KMS-11 (cell line): ENCODE results near the gene LDLR.

ENCODE experiments used
- H2AFZ ChIP-seq: fragments of 200-600 bp; sonication (generic); 2 replicates; pipeline ENCODE4 v1.6.1; 2016; ENCODE audit warnings: antibody characterized with exemption, mixed run types, low read depth
- H3K27ac ChIP-seq: fragments of 200-600 bp; sonication (generic); 2 replicates; pipeline ENCODE4 v1.6.1; 2016; ENCODE audit warnings: mild to moderate bottlenecking, mixed run types
- H3K27me3 ChIP-seq: fragments of 200-600 bp; sonication (generic); 2 replicates; pipeline ENCODE4 v1.6.1; 2017; ENCODE audit warnings: mild to moderate bottlenecking, low read depth, mixed run types, moderate library complexity; ENCODE audit not compliant: insufficient read depth
- H3K36me3 ChIP-seq: fragments of 200-600 bp; sonication (generic); 2 replicates; pipeline ENCODE4 v1.6.1; 2017; ENCODE audit warnings: mild to moderate bottlenecking, mixed run types; ENCODE audit not compliant: insufficient read depth
- H3K4me1 ChIP-seq: fragments of 200-600 bp; sonication (generic); 2 replicates; pipeline ENCODE4 v1.6.1; 2016; ENCODE audit warnings: mild to moderate bottlenecking, low read depth, mixed run types; ENCODE audit not compliant: poor library complexity, severe bottlenecking
- H3K4me2 ChIP-seq: fragments of 200-600 bp; sonication (generic); 2 replicates; pipeline ENCODE4 v1.7.0; 2016; ENCODE audit warnings: mild to moderate bottlenecking, mixed run types
- H3K4me3 ChIP-seq: fragments of 200-600 bp; sonication (generic); IDR thresholded peaks from 2 replicates; pipeline ENCODE4 v1.6.1; 2017; ENCODE audit warnings: low read depth, low read length, mixed read lengths; ENCODE audit not compliant: insufficient read depth
- H3K79me2 ChIP-seq: fragments of 200-600 bp; sonication (generic); 2 replicates; pipeline ENCODE4 v1.6.1; 2016; ENCODE audit warnings: low read depth, mixed run types; ENCODE audit not compliant: insufficient read depth
- H3K9ac ChIP-seq: fragments of 200-600 bp; sonication (generic); 2 replicates; pipeline ENCODE4 v1.6.1; 2016; ENCODE audit warnings: mild to moderate bottlenecking, mixed run types
- H4K20me1 ChIP-seq: fragments of 200-600 bp; sonication (generic); 2 replicates; pipeline ENCODE4 v1.6.1; 2016; ENCODE audit warnings: mild to moderate bottlenecking, mixed run types; ENCODE audit not compliant: insufficient read depth
- TF ChIP-seq, protein P1 (sequence below): fragments of 200-600 bp; sonication (generic); conservative IDR thresholded peaks from 2 replicates; pipeline ENCODE4 v1.6.1; 2017; ENCODE audit warnings: low read depth, mild to moderate bottlenecking, antibody characterized with exemption, low read length, moderate library complexity, mixed read lengths

The LDLR gene

DNA sequence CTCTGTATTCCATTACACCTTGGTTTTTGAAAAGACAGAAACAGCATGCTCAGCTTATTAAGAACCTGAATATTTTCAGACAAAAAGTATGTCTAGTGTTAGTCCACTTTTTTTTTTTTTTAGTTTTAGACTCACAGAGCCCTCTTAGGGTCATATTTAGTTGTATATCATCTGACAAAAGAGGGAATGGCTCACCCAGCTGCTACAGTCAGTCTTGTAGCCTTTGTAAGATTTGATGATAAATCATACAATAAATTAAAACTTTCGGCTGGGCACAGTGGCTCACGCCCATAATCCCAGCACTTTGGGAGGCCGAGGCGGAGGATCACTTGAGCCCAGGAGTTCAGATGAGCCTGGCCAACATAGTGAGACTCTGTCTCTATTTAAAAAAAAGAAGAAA, 43.7 kb upstream of the LDLR start:
- Histone ChIP-seq H3K4me1 (peaks cover 31% of the 10 kb centered on the region), H4K20me1 (no peaks in the 10 kb centered on the region), H3K4me2 (no peak overlapping the region), H3K9ac (no peak overlapping the region), H2AFZ (no peak overlapping the region), H3K36me3 (no peaks in the 10 kb centered on the region), H3K4me3 (no peak overlapping the region), H3K79me2 (no peaks in the 10 kb centered on the region), H3K27ac (no peak overlapping the region), H3K27me3 (no peaks in the 10 kb centered on the region)
- TF ChIP-seq, protein P1, sequence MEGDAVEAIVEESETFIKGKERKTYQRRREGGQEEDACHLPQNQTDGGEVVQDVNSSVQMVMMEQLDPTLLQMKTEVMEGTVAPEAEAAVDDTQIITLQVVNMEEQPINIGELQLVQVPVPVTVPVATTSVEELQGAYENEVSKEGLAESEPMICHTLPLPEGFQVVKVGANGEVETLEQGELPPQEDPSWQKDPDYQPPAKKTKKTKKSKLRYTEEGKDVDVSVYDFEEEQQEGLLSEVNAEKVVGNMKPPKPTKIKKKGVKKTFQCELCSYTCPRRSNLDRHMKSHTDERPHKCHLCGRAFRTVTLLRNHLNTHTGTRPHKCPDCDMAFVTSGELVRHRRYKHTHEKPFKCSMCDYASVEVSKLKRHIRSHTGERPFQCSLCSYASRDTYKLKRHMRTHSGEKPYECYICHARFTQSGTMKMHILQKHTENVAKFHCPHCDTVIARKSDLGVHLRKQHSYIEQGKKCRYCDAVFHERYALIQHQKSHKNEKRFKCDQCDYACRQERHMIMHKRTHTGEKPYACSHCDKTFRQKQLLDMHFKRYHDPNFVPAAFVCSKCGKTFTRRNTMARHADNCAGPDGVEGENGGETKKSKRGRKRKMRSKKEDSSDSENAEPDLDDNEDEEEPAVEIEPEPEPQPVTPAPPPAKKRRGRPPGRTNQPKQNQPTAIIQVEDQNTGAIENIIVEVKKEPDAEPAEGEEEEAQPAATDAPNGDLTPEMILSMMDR = no peak

DNA sequence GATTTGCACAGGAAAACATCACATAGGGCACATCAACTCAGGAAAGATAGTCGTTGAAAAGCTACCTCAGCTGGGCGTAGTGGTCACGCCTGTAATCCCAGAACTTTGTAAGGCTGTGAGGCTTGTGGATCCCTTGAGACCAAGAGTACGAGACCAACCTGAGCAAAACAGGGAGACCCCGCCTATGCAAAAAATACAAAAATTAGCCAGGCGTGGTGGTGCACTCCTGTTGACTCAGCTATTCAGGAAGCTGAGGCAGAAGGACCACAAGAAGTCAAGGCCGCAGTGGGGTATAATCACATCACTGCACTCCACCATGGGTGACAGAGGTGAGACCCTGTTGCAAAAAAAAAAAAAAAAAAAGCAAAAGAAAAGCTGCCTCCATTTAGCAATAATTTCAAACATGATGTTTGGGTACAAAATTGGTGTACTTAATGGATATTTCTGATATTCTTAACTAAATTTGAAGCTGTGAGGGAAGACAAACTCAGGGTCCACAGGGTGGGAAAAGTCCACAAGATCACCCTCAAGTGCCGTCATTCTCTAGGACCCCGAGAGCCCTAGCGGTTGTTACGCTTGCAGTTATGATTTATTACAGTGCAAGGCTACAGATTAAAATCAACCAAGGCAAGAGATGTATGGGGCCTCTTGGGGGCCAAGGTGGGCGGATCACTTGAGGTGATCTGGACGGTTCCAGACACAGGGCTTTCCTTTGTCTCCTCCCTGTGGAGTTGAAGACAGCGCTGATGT, 42.5 kb upstream of the LDLR start:
- H3K27me3 ChIP-seq = no peaks in the 10 kb centered on the region
- peaks cover 38% of the 10 kb centered on the region for H3K4me1 ChIP-seq
- H3K79me2 ChIP-seq = no peaks in the 10 kb centered on the region
- no peak overlapping the region for H2AFZ ChIP-seq
- TF ChIP-seq, protein P1 = no peak
- no peak overlapping the region for H3K4me3 ChIP-seq
- no peaks in the 10 kb centered on the region for H4K20me1 ChIP-seq
- H3K27ac ChIP-seq = no peak overlapping the region
- no peaks in the 10 kb centered on the region for H3K36me3 ChIP-seq
- H3K9ac ChIP-seq = no peak overlapping the region
- H3K4me2 ChIP-seq = no peak overlapping the region

DNA sequence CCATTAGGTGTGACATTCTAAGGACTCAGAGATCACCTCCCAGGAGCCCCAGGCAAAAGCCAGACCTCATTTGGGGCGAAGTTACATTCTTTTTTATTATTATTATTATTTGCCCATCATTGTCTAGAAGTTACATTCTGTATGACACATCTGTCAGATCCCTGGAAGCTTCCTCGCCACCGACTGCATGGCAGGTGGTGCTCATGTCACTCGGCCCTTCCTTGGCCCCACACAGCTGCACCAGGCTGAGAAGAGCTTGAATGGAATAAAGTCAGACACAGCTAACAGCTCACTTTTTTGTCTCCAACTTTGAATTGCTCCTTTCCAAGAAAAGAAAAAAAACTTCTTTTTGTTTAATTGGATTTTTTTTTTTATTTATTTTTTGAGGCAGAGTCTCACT, 41.4 kb upstream of the LDLR start:
- Histone ChIP-seq H3K36me3 (no peaks in the 10 kb centered on the region), H3K79me2 (no peaks in the 10 kb centered on the region), H3K27me3 (no peaks in the 10 kb centered on the region), H4K20me1 (no peaks in the 10 kb centered on the region), H3K27ac (0 out of 2 replicates have a peak overlapping the region, but pooled peaks have one; percentile 45), H3K4me1 (peaks cover 38% of the 10 kb centered on the region), H3K4me2 (peak overlapping the region; percentile 86; the same call in 1 of the 2 replicates), H3K4me3 (no peak overlapping the region), H3K9ac (no peak overlapping the region), H2AFZ (no peak overlapping the region)
- TF ChIP-seq, protein P1 = no peak

DNA sequence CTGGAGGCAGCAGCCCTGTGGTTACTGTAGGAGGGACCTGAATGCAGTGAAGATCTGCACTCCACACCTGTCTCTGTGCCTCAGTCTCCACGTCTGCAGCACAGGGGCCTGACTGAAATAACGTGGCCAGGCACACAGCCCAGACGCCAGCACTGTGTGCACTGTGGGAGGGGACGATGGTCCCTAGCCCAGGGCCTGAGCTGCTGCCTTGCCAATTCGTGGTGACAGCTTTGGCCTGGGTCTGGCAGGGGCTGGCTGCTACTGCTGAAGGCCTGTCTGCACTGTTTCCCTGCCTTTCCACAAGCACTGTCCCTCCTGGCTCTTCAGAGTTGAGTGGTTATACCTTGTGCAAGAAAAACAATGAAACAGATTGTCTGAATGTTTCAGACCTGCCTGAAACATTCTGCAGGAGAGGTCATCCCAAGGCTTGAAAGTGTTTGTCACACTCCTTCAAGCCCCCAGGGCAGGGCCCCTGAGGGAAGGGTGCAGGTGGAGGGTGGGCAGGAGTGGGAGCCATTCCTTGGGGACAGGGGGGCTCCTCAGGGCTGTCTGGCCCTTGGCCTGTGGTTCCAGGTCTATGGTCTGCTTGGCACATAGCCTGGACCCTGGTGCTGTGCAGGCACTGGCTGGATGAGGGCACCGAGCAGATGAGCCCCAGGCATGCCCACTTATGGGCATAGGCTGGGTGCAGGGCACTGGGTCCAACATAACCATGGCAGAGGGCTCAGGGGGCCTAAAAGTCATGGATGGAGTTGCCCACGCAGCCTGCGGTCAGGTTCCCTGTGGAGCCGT, 38.7 kb upstream of the LDLR start:
- no peaks in the 10 kb centered on the region for H3K36me3 ChIP-seq
- H3K79me2 ChIP-seq = no peaks in the 10 kb centered on the region
- H4K20me1 ChIP-seq = no peaks in the 10 kb centered on the region
- H3K4me1 ChIP-seq = peaks cover 38% of the 10 kb centered on the region
- H3K4me2 ChIP-seq = peak overlapping the region; percentile 86
- H3K27ac ChIP-seq = no peak overlapping the region
- no peak overlapping the region for H2AFZ ChIP-seq
- TF ChIP-seq, protein P1 = no peak
- no peak overlapping the region for H3K9ac ChIP-seq
- H3K27me3 ChIP-seq = no peaks in the 10 kb centered on the region
- no peak overlapping the region for H3K4me3 ChIP-seq
